K562 (cell line): ENCODE measurements around the gene RFX7. TPM values are rescaled to one million over a fixed set of nuclear protein-coding genes. Genes with fewer than 3 reads are reported as not detected.

ENCODE experiments used
- FOXA3 ChIP-seq, 2 experiments: fragments of 450-650 bp in 1 of 2; sonication (generic) in 1 of 2; formaldehyde crosslinking; IDR thresholded peaks in 1 of 2; conservative IDR thresholded peaks in 1 of 2; 2 replicates each; pipeline versions ENCODE4 v1.4.0 to v1.8.0; 2020 to 2022; ENCODE audit warnings: mild to moderate bottlenecking in 2 of 2, missing genetic modification reagents in 1 of 2
- KLF1 ChIP-seq: fragments of 450-650 bp; IDR thresholded peaks from 2 replicates; pipeline ENCODE4 v1.6.1; 2016; ENCODE audit warnings: missing genetic modification characterization, missing compliant biosample characterization
- PHB2 ChIP-seq: fragments of 450-650 bp; IDR thresholded peaks from 2 replicates; pipeline ENCODE4 v1.6.1; 2017; ENCODE audit warnings: low read depth
- PTTG1 ChIP-seq: fragments of 450-650 bp; IDR thresholded peaks from 2 replicates; pipeline ENCODE4 v1.6.1; 2016; ENCODE audit warnings: low read depth, mild to moderate bottlenecking, missing genetic modification characterization, missing compliant biosample characterization
- SAFB ChIP-seq: fragments of 200-400 bp; formaldehyde crosslinking; IDR thresholded peaks from 2 replicates; pipeline ENCODE4 v1.6.1; 2017; ENCODE audit warnings: low read depth, low read length, borderline replicate concordance
- STAT5A ChIP-seq: IDR thresholded peaks from 2 replicates; pipeline ENCODE4 v1.6.1; 2012; ENCODE audit warnings: low read length, inconsistent platforms, borderline replicate concordance
- TBL1XR1 ChIP-seq, 2 experiments: IDR thresholded peaks; 2 replicates each; pipeline ENCODE4 v1.6.1; 2012; ENCODE audit warnings: improper control_type of control experiment in 2 of 2, low read length in 2 of 2, mild to moderate bottlenecking in 1 of 2
- YY1 ChIP-seq, 3 experiments: IDR thresholded peaks; 2 replicates each; pipeline ENCODE4 v1.6.1; 2011; ENCODE audit warnings: low read length in 2 of 3, mild to moderate bottlenecking in 2 of 3, moderate library complexity in 2 of 3, borderline replicate concordance in 1 of 3, control low read depth in 1 of 3, low read depth in 1 of 3; ENCODE audit not compliant: insufficient read depth in 3 of 3, insufficient replicate concordance in 2 of 3, control insufficient read depth in 1 of 3, insufficient read length in 1 of 3; ENCODE audit errors: extremely low read depth in 1 of 3
- ZNF274 ChIP-seq: IDR thresholded peaks from 2 replicates; pipeline ENCODE4 v1.6.1; 2011; ENCODE audit warnings: low read depth, mild to moderate bottlenecking, low read length, moderate library complexity, borderline replicate concordance
- ZNF324 ChIP-seq: fragments of 250-450 bp; sonication (Bioruptor Pico); IDR thresholded peaks from 2 replicates; pipeline ENCODE4 v1.4.0; 2020; ENCODE audit warnings: mild to moderate bottlenecking
- ZNF384 ChIP-seq: IDR thresholded peaks from 2 replicates; pipeline ENCODE4 v1.6.1; 2012; ENCODE audit warnings: low read depth, low read length, improper control_type of control experiment
- ZNF584 ChIP-seq: fragments of 200-800 bp; sonication (Bioruptor generic); IDR thresholded peaks from 2 replicates; pipeline ENCODE4 v1.6.1; 2016; ENCODE audit warnings: low read depth, mild to moderate bottlenecking, missing genetic modification characterization, missing compliant biosample characterization
- polyA plus RNA-seq, 8 experiments: library from polyadenylated mRNA; depleted of rRNA in 4 of 8; stranded (reverse) in 5 of 8; unstranded in 3 of 8; fragments of >200 nt; fragmentation: Nextera tagmentation in 2 of 8; fragmentation: Illumina TruSeq in 1 of 8; extraction: Ambion mirVana in 2 of 8; extraction: Trizol in 1 of 8; gene quantifications; 2 replicates each; pipeline versions ENCODE4 v1.2.1 to v1.2.3, GENCODE V29; 2011 to 2014; ENCODE audit warnings: inconsistent platforms in 1 of 8, missing spikeins in 1 of 8
- total RNA-seq, 7 experiments: library from RNA; depleted of rRNA in 6 of 7; stranded (reverse); fragments of >200 nt in 6 of 7; fragmentation: Illumina TruSeq in 2 of 7; extraction: Trizol in 2 of 7; gene quantifications; 2 replicates each; pipeline versions ENCODE4 v1.2.1 to v1.2.3, GENCODE V29; 2011 to 2021; ENCODE audit warnings: low replicate concordance in 1 of 7
- TF ChIP-seq, protein P1 (sequence below): IDR thresholded peaks from 3 replicates; pipeline ENCODE4 v1.6.1; 2011; ENCODE audit warnings: borderline replicate concordance, mild to moderate bottlenecking, moderate library complexity; ENCODE audit not compliant: insufficient read length; ENCODE audit errors: extremely low read depth
- TF ChIP-seq, protein P2 (sequence below): fragments of 250-450 bp; sonication (Bioruptor Pico); IDR thresholded peaks from 2 replicates; pipeline ENCODE4 v1.8.0; 2021; ENCODE audit warnings: moderate library complexity, mild to moderate bottlenecking, inconsistent platforms
- TF ChIP-seq, protein P3 (sequence below): sonication (generic); formaldehyde crosslinking; IDR thresholded peaks from 2 replicates; pipeline ENCODE4 v1.9.0; 2022; ENCODE audit warnings: mild to moderate bottlenecking, missing genetic modification reagents
- TF ChIP-seq, protein P4 (sequence below): fragments of 250-450 bp; sonication (Bioruptor Pico); IDR thresholded peaks from 2 replicates; pipeline ENCODE4 v1.8.0; 2022; ENCODE audit warnings: moderate library complexity, mild to moderate bottlenecking, inconsistent platforms

The RFX7 gene
- total and polyA plus RNA-seq, 9 of the 15 experiments (the other 6 are each of a cell fraction or from before 2014, with no cell fraction given), result 2.4 to 17.9 (median 6.3) TPM

DNA sequence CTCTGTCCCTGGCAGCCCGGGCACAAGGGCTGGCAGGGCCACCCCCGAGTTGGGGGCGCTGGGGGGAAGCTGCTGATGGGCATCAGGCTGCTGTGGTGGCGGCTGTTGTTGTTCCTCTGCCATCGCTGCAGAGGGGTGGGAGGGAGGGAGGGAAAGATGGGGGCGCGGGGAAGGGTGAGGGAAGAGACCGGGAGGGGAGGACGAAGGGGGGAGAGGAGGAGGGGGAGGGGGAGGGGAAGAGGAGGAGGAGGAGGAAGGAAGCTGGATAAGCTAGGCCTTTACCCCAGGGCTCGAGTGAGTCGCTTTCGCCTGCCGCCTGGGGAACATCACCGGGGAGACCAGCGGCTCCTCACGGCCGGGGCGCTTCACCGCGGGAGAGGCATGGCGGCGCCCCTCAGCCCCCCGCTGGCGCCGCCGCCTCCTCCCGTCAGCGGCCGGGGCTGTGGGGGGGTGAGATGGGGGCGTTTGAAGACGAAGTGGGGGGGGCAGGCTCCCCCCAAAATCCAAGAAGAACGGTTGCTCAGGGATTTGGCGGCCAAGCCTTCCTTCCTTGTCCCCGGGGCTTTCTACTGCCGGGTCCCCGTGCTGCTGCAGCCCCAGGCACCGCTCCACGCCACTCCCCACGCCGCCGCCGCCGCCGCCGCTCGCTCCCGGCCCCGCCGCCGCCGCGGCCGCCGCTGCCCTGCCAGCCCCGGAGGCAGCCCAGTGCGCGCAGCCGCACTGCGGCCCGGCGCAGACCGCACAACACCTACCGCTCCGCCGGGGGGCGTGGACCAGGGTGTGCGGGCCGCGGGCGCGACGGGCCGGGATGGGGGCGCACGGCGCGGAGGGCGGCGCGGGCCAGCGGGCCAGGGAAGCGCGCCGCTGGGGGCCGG, at the start of gene RFX7 (continued):
- TF ChIP-seq ZNF584 (CRISPR knock-in tag) (no peak), SAFB (no peak), ZNF324 (CRISPR knock-in tag) (no peak), KLF1 (no peak), STAT5A (no peak), ZNF384 (no peak), PTTG1 (tag) (no peak), FOXA3 (CRISPR knock-in tag; conservative IDR thresholded peaks at IDR 0.05 in 1 of 2, IDR thresholded peaks at IDR 0.05 in 1 of 2) (no peak), ZNF274 (no peak), PHB2 (no peak), YY1 (IDR thresholded peaks at IDR 0.05; ENCODE audit: borderline replicate concordance in 1 of 3, control insufficient read depth in 1 of 3, extremely low read depth in 1 of 3, insufficient read depth in 3 of 3, insufficient read length in 1 of 3, insufficient replicate concordance in 2 of 3, low read depth in 1 of 3, low read length in 2 of 3) (peak in 2 of 3 experiments; percentile 15 to 76), TBL1XR1 (IDR thresholded peaks at IDR 0.05; ENCODE audit: low read length in 2 of 2) (no peak)
- TF ChIP-seq, protein P1, sequence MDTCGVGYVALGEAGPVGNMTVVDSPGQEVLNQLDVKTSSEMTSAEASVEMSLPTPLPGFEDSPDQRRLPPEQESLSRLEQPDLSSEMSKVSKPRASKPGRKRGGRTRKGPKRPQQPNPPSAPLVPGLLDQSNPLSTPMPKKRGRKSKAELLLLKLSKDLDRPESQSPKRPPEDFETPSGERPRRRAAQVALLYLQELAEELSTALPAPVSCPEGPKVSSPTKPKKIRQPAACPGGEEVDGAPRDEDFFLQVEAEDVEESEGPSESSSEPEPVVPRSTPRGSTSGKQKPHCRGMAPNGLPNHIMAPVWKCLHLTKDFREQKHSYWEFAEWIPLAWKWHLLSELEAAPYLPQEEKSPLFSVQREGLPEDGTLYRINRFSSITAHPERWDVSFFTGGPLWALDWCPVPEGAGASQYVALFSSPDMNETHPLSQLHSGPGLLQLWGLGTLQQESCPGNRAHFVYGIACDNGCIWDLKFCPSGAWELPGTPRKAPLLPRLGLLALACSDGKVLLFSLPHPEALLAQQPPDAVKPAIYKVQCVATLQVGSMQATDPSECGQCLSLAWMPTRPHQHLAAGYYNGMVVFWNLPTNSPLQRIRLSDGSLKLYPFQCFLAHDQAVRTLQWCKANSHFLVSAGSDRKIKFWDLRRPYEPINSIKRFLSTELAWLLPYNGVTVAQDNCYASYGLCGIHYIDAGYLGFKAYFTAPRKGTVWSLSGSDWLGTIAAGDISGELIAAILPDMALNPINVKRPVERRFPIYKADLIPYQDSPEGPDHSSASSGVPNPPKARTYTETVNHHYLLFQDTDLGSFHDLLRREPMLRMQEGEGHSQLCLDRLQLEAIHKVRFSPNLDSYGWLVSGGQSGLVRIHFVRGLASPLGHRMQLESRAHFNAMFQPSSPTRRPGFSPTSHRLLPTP, result no peak
- TF ChIP-seq, protein P2, sequence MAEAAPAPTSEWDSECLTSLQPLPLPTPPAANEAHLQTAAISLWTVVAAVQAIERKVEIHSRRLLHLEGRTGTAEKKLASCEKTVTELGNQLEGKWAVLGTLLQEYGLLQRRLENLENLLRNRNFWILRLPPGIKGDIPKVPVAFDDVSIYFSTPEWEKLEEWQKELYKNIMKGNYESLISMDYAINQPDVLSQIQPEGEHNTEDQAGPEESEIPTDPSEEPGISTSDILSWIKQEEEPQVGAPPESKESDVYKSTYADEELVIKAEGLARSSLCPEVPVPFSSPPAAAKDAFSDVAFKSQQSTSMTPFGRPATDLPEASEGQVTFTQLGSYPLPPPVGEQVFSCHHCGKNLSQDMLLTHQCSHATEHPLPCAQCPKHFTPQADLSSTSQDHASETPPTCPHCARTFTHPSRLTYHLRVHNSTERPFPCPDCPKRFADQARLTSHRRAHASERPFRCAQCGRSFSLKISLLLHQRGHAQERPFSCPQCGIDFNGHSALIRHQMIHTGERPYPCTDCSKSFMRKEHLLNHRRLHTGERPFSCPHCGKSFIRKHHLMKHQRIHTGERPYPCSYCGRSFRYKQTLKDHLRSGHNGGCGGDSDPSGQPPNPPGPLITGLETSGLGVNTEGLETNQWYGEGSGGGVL (CRISPR knock-in tag), result no peak
- TF ChIP-seq, protein P3, sequence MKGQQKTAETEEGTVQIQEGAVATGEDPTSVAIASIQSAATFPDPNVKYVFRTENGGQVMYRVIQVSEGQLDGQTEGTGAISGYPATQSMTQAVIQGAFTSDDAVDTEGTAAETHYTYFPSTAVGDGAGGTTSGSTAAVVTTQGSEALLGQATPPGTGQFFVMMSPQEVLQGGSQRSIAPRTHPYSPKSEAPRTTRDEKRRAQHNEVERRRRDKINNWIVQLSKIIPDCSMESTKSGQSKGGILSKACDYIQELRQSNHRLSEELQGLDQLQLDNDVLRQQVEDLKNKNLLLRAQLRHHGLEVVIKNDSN (CRISPR knock-in tag), result no peak
- TF ChIP-seq, protein P4, sequence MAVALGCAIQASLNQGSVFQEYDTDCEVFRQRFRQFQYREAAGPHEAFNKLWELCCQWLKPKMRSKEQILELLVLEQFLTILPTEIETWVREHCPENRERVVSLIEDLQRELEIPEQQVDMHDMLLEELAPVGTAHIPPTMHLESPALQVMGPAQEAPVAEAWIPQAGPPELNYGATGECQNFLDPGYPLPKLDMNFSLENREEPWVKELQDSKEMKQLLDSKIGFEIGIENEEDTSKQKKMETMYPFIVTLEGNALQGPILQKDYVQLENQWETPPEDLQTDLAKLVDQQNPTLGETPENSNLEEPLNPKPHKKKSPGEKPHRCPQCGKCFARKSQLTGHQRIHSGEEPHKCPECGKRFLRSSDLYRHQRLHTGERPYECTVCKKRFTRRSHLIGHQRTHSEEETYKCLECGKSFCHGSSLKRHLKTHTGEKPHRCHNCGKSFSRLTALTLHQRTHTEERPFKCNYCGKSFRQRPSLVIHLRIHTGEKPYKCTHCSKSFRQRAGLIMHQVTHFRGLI (CRISPR knock-in tag), result no peak
